Epithelial cell of umbilical artery (primary cell): ENCODE data around the gene CD81. TPM values are rescaled to one million over a fixed set of nuclear protein-coding genes. Genes with fewer than 3 reads are reported as not detected.

Source experiments
- total RNA-seq: library from RNA; depleted of rRNA; stranded (reverse); fragments of >200 nt; gene quantifications from 2 replicates; pipeline ENCODE4 v1.2.3, GENCODE V29; 2014

The CD81 gene
- total RNA-seq, result 145 and 168 TPM in 2 replicates

DNA sequence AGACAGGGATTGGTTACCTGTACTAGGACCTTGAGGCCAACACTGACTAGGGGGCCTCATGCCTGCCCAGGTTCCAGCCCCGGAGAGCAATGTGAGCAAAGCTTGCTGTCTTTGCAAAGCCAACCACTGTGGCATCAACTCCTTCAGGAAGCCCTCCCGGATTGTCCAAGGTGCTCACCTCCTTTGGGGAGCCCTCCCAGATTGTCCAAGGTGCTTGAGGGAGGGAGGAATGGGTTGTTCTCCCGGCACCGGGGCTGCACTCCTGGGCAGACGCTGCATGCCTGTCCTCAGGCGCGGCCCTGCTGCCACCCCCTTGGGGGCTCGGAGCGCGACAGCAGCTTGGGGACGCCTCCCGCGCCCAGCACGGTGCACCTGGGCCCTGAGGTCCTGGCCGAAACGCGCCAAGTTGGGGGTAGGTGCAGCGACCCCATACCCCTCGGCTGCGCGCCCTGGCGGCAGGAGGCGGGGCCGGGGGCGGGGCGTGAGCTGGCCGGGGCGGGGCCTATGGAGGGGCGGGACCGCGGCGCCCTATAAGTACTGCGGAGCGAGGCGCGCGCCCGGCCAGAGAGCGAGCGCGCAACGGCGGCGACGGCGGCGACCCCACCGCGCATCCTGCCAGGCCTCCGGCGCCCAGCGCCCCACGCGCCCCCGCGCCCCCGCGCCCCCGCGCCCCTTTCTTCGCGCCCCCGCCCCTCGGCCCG, at the start of gene CD81:
CD81 (plus strand) TSS at position 560 of the 701 bp plus-strand sequence. CDS start 240 bp downstream, outside the sequence.

GRCh38 chr11:2400069-2400761, 23.1 kb downstream of the CD81 start, which contains the start of gene TSSC4:
TSSC4 (plus strand) TSS chr11:2400750; CDS start chr11:2402634, 1,884 bp downstream.

GRCh38 chr11:2443881-2444820, 67.0 kb downstream of the CD81 start, which contains the start of gene TRPM5:
TRPM5 (minus strand) TSS chr11:2444514; CDS start chr11:2423036, 21,478 bp downstream.

DNA sequence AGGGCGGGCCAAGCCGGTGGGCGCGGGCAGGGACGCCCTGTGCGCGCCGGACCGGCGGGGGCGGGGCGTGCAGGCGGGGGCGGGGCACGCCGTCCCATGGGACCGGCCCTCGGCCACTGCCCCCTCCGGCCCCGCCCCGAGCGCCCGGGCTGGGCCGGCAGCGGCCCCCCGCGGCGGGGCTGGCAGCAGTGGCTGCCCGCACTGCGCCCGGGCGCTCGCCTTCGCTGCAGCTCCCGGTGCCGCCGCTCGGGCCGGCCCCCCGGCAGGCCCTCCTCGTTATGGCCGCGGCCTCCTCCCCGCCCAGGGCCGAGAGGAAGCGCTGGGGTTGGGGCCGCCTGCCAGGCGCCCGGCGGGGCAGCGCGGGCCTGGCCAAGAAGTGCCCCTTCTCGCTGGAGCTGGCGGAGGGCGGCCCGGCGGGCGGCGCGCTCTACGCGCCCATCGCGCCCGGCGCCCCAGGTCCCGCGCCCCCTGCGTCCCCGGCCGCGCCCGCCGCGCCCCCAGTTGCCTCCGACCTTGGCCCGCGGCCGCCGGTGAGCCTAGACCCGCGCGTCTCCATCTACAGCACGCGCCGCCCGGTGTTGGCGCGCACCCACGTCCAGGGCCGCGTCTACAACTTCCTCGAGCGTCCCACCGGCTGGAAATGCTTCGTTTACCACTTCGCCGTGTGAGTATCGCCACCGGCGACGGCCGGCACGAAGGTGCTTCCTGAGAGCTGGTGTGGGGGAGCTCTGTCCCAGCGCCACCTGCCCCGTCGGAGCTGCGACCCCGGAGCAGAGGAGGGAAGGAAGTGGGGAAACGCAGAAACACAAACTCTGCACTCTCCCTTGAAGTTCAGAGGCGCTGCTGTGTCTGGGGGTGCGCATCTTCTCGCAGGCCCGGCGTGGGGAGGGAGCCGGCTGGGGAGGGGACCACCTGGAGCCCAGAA, 68.0 kb downstream of the CD81 start, which contains the start of gene KCNQ1:
KCNQ1 (plus strand) TSS at position 188 of the 925 bp plus-strand sequence; CDS start at position 279, 91 bp downstream.

Other genes starting within 250 kb of the CD81 start
- gene IGF2, start 237.9 kb upstream of the CD81 start, total RNA-seq, result 1.5 and 21.1 TPM in 2 replicates
- not detected in 2 replicates for gene INS, start 216.1 kb upstream of the CD81 start, total RNA-seq
- not detected in 2 replicates for gene TH, start 205.5 kb upstream of the CD81 start, total RNA-seq
- gene ASCL2, start 106.7 kb upstream of the CD81 start, total RNA-seq, result not detected in 2 replicates
- not detected in 2 replicates for gene C11orf21, start 75.4 kb upstream of the CD81 start, total RNA-seq
- not detected in 2 replicates for gene TSPAN32, start 75.3 kb upstream of the CD81 start, total RNA-seq
- 83.3 and 88.4 TPM in 2 replicates for gene TSSC4, start 23.4 kb downstream of the CD81 start, total RNA-seq
- gene TRPM5, start 67.2 kb downstream of the CD81 start, total RNA-seq, result not detected in 2 replicates
- 0.32 TPM in 1 of 2 replicates, not detected in the other for gene KCNQ1, start 67.7 kb downstream of the CD81 start, total RNA-seq